Endothelial cell of umbilical vein (primary cell): ENCODE results near the gene CPVL.

Source experiments
- CTCF ChIP-seq, 2 donors: IDR thresholded peaks; 1 replicate in 1 of 2; 2 replicates in 1 of 2; pipeline ENCODE4 v1.5.1; 2011; ENCODE audit warnings: low read length in 2 of 2, mild to moderate bottlenecking in 2 of 2, moderate library complexity in 2 of 2, control low read depth in 1 of 2, inconsistent platforms in 1 of 2, low read depth in 1 of 2; ENCODE audit not compliant: insufficient read depth in 1 of 2; ENCODE audit errors: extremely low read depth in 1 of 2
- EZH2 ChIP-seq: IDR thresholded peaks from 2 replicates; pipeline ENCODE4 v1.6.1; 2012; ENCODE audit warnings: borderline replicate concordance, low read depth, mild to moderate bottlenecking, moderate library complexity, low read length, inconsistent platforms; ENCODE audit not compliant: severe bottlenecking
- POLR2A ChIP-seq: IDR thresholded peaks from 2 replicates; pipeline ENCODE4 v1.6.1; 2012; ENCODE audit warnings: low read depth, mild to moderate bottlenecking, control low read depth, low read length

- TF ChIP-seq POLR2A (no peak), CTCF (IDR thresholded peaks at IDR 0.05; ENCODE audit: extremely low read depth in 1 of 2, insufficient read depth in 1 of 2, low read depth in 1 of 2, low read length in 2 of 2) (no peak), EZH2 (no peak)
These were observed 162.1 kb downstream of the CPVL start for GRCh38 chr7:28984217-28984616.
